Ishikawa (cell line): ENCODE measurements around the gene UBXN1.

Source experiments
- CEBPB ChIP-seq: IDR thresholded peaks from 2 replicates; pipeline ENCODE4 v1.6.1; 2012
- CREB1 ChIP-seq: IDR thresholded peaks from 2 replicates; pipeline ENCODE4 v1.6.1; 2012; ENCODE audit warnings: low read depth
- EGR1 ChIP-seq: IDR thresholded peaks from 2 replicates; pipeline ENCODE4 v1.6.1; 2012
- EP300 ChIP-seq: IDR thresholded peaks from 2 replicates; pipeline ENCODE4 v1.6.1; 2012; ENCODE audit warnings: borderline replicate concordance
- FOXM1 ChIP-seq: IDR thresholded peaks from 2 replicates; pipeline ENCODE4 v1.6.1; 2012; ENCODE audit warnings: low read depth, borderline replicate concordance
- MAX ChIP-seq: IDR thresholded peaks from 2 replicates; pipeline ENCODE4 v1.6.1; 2012
- NFIC ChIP-seq: IDR thresholded peaks from 2 replicates; pipeline ENCODE4 v1.6.1; 2012
- RAD21 ChIP-seq: IDR thresholded peaks from 2 replicates; pipeline ENCODE4 v1.6.1; 2012; ENCODE audit warnings: low read depth
- REST ChIP-seq: IDR thresholded peaks from 2 replicates; pipeline ENCODE4 v1.6.1; 2012; ENCODE audit warnings: low read depth, mild to moderate bottlenecking
- TAF1 ChIP-seq: IDR thresholded peaks from 2 replicates; pipeline ENCODE4 v1.6.1; 2012; ENCODE audit warnings: low read depth, mild to moderate bottlenecking
- TCF12 ChIP-seq: IDR thresholded peaks from 2 replicates; pipeline ENCODE4 v1.6.1; 2012; ENCODE audit warnings: low read depth
- TEAD4 ChIP-seq: IDR thresholded peaks from 2 replicates; pipeline ENCODE4 v1.6.1; 2012
- USF1 ChIP-seq: IDR thresholded peaks from 2 replicates; pipeline ENCODE4 v1.6.1; 2012
- YY1 ChIP-seq: IDR thresholded peaks from 2 replicates; pipeline ENCODE4 v1.6.1; 2012; ENCODE audit warnings: low read depth
- ZBTB7A ChIP-seq: IDR thresholded peaks from 2 replicates; pipeline ENCODE4 v1.6.1; 2012; ENCODE audit warnings: low read depth

UBXN1 gene

GRCh38 chr11:62715150-62716130 lies 36.6 kb upstream of the UBXN1 start:
- TF ChIP-seq REST (no peak), CREB1 (no peak), RAD21 (no peak), EP300 (no peak), TEAD4 (no peak), FOXM1 (no peak), CEBPB (no peak), NFIC (no peak), TAF1 (no peak), MAX (no peak), TCF12 (no peak), USF1 (no peak), ZBTB7A (no peak), EGR1 (no peak), YY1 (no peak)

GRCh38 chr11:62713343-62713742 lies 34.5 kb upstream of the UBXN1 start:
- TF ChIP-seq MAX = no peak
- TF ChIP-seq ZBTB7A = no peak
- TF ChIP-seq TAF1 = no peak
- TF ChIP-seq FOXM1 = no peak
- no peak for TF ChIP-seq RAD21
- TF ChIP-seq NFIC = no peak

GRCh38 chr11:62712861-62713260 lies 34.0 kb upstream of the UBXN1 start:
- no peak for TF ChIP-seq TCF12
- TF ChIP-seq REST = no peak
- no peak for TF ChIP-seq NFIC
- TF ChIP-seq ZBTB7A = no peak
- no peak for TF ChIP-seq TEAD4
- TF ChIP-seq CREB1 = no peak
- TF ChIP-seq CEBPB = no peak
- TF ChIP-seq EP300 = no peak
- TF ChIP-seq EGR1 = no peak
- TF ChIP-seq USF1 = no peak

- no peak for TF ChIP-seq TAF1
- no peak for TF ChIP-seq REST
- no peak for TF ChIP-seq NFIC
- no peak for TF ChIP-seq CREB1
- TF ChIP-seq TEAD4 = no peak
- no peak for TF ChIP-seq YY1
- no peak for TF ChIP-seq EP300
- TF ChIP-seq TCF12 = no peak
- TF ChIP-seq MAX = no peak
- TF ChIP-seq CEBPB = no peak
Observed at GRCh38 chr11:62712276-62712812, 33.5 kb upstream of the UBXN1 start.
